HepG2 (cell line): ENCODE data around the gene FOXI3. TPM values are rescaled to one million over a fixed set of nuclear protein-coding genes. Genes with fewer than 3 reads are reported as not detected.

Experiments used
- ATAC-seq: fragments of 200-7000 bp; cut with Tn5 transposase; 3 replicates; pipeline ENCODE4 v1.9.1; 2020; ENCODE audit warnings: mild to moderate bottlenecking, moderate library complexity
- BruUV-seq: library from RNA; stranded (reverse); fragments of 400-500 nt; replicated peaks from 2 replicates; lab custom pipeline; 2021; lab: Mats Ljungman, UMichigan
- CTCF ChIA-PET: fragments of 300-600 bp; formaldehyde crosslinking; extraction: SDS; loops from one replicate; lab custom pipeline; 2021; ENCODE audit warnings: low total read pairs, inconsistent platforms, low intra/inter-chr PET ratio; lab: Yijun Ruan, JAX
- POLR2A ChIA-PET: fragments of 350-600 bp; sonication (Branson Sonifier 250); formaldehyde crosslinking; loops from one replicate; lab custom pipeline; 2020; ENCODE audit warnings: antibody characterized with exemption, inconsistent platforms; lab: Yijun Ruan, JAX
- DNase-seq: peaks from one replicate; pipeline ENCODE4 v3.0.0-alpha.2; 2015; ENCODE audit warnings: low spot score
- FAIRE-seq: peaks from 3 replicates; lab custom pipeline; 2011; peaks lifted over from hg19 to GRCh38; lab: Jason Lieb, UNC
- H2AFZ ChIP-seq: one replicate; pipeline ENCODE4 v1.6.1; 2011; ENCODE audit warnings: low read length, inconsistent platforms
- H3K27ac ChIP-seq: fragments of 300-600 bp; 3 replicates; pipeline ENCODE4 v1.8.0; 2011; ENCODE audit warnings: mixed run types, mild to moderate bottlenecking, mixed read lengths, low read length, inconsistent platforms; ENCODE audit not compliant: insufficient read depth; ENCODE audit errors: extremely low read length
- H3K27me3 ChIP-seq, 2 experiments: fragments of 200-600 bp in 1 of 2; 2 replicates in 1 of 2; 3 replicates in 1 of 2; pipeline versions ENCODE4 v1.6.0 to v1.8.0; 2011; ENCODE audit warnings: low read length in 2 of 2, mild to moderate bottlenecking in 2 of 2, moderate library complexity in 2 of 2, inconsistent platforms in 1 of 2; ENCODE audit not compliant: insufficient read depth in 2 of 2, control insufficient read depth in 1 of 2
- H3K36me3 ChIP-seq, 2 experiments: fragments of 200-600 bp in 1 of 2; replicated peaks in 1 of 2; 2 replicates in 1 of 2; 3 replicates in 1 of 2; pipeline versions ENCODE4 v1.5.1 to v1.8.0; 2011; ENCODE audit warnings: low read length in 2 of 2, inconsistent platforms in 1 of 2; ENCODE audit not compliant: insufficient read depth in 2 of 2, control insufficient read depth in 1 of 2
- H3K4me1 ChIP-seq: 2 replicates; pipeline ENCODE4 v1.5.1; 2012; ENCODE audit warnings: low read length, inconsistent platforms; ENCODE audit not compliant: insufficient read depth
- H3K4me2 ChIP-seq: 2 replicates; pipeline ENCODE4 v1.6.0; 2011; ENCODE audit warnings: low read depth, low read length, inconsistent platforms
- H3K4me3 ChIP-seq, 3 experiments: fragments of 200-600 bp in 1 of 3; sonication (generic), shearing (Covaris generic) in 1 of 3; replicated peaks in 1 of 3; 2 replicates each; pipeline ENCODE4 v1.5.1; 2011 to 2016; ENCODE audit warnings: low read length in 3 of 3, inconsistent platforms in 2 of 3, low read depth in 2 of 3, mild to moderate bottlenecking in 2 of 3, control low read depth in 1 of 3, mixed read lengths in 1 of 3; ENCODE audit not compliant: insufficient read depth in 1 of 3
- H3K79me2 ChIP-seq: one replicate; pipeline ENCODE4 v1.6.1; 2011; ENCODE audit warnings: low read length, inconsistent platforms; ENCODE audit not compliant: insufficient read depth
- H3K9ac ChIP-seq: 2 replicates; pipeline ENCODE4 v1.6.0; 2011; ENCODE audit warnings: mild to moderate bottlenecking, low read depth, low read length, inconsistent platforms; ENCODE audit not compliant: insufficient read depth
- H3K9me3 ChIP-seq: 2 replicates; pipeline ENCODE4 v1.5.1; 2012; ENCODE audit warnings: mild to moderate bottlenecking, low read length
- H4K20me1 ChIP-seq: 2 replicates; pipeline ENCODE4 v1.6.0; 2011; ENCODE audit warnings: inconsistent platforms, mild to moderate bottlenecking, low read length, moderate library complexity; ENCODE audit not compliant: insufficient read depth
- JARID2 ChIP-seq: sonication (generic); formaldehyde crosslinking; IDR thresholded peaks from 2 replicates; pipeline ENCODE4 v1.8.1; 2023; ENCODE audit warnings: missing genetic modification reagents, inconsistent platforms; ENCODE audit not compliant: insufficient replicate concordance
- NFATC3 ChIP-seq: sonication (generic); formaldehyde crosslinking; IDR thresholded peaks from 2 replicates; pipeline ENCODE4 v1.5.1; 2020; ENCODE audit warnings: mild to moderate bottlenecking, missing genetic modification reagents
- SCMH1 ChIP-seq: sonication (generic); formaldehyde crosslinking; IDR thresholded peaks from 2 replicates; pipeline ENCODE4 v1.9.0; 2021; ENCODE audit warnings: missing genetic modification reagents, mild to moderate bottlenecking, borderline replicate concordance
- TCF12 ChIP-seq, 2 experiments: fragments of 450-650 bp in 1 of 2; sonication (generic) in 1 of 2; formaldehyde crosslinking in 1 of 2; IDR thresholded peaks; 2 replicates each; pipeline versions ENCODE4 v1.6.1 to v1.8.0; 2017 to 2022; ENCODE audit warnings: antibody characterized with exemption in 1 of 2, mild to moderate bottlenecking in 1 of 2, missing genetic modification reagents in 1 of 2, moderate library complexity in 1 of 2
- TSC22D2 ChIP-seq: sonication (generic); formaldehyde crosslinking; IDR thresholded peaks from 2 replicates; pipeline ENCODE4 v1.5.1; 2020; ENCODE audit warnings: missing genetic modification reagents, mild to moderate bottlenecking, borderline replicate concordance
- YEATS2 ChIP-seq: sonication (generic); formaldehyde crosslinking; IDR thresholded peaks from 2 replicates; pipeline ENCODE4 v1.4.0; 2020; ENCODE audit warnings: missing genetic modification reagents, borderline replicate concordance
- ZFP36L1 ChIP-seq: sonication (generic); formaldehyde crosslinking; IDR thresholded peaks from 2 replicates; pipeline ENCODE4 v1.8.0; 2022; ENCODE audit warnings: mild to moderate bottlenecking, missing genetic modification reagents, moderate library complexity
- ZFP37 ChIP-seq: sonication (generic); formaldehyde crosslinking; IDR thresholded peaks from 2 replicates; pipeline ENCODE4 v1.4.0; 2020; ENCODE audit warnings: missing genetic modification reagents, borderline replicate concordance
- ZNF660 ChIP-seq: sonication (generic); formaldehyde crosslinking; IDR thresholded peaks from 2 replicates; pipeline ENCODE4 v1.5.1; 2020; ENCODE audit warnings: mild to moderate bottlenecking, low read depth, missing genetic modification reagents, borderline replicate concordance
- WGBS: methylation state at CpG from one replicate; pipeline ENCODE4 v1.1.6; 2017; ENCODE audit warnings: low lambda C conversion rate; 5-methylcytosine and 5-hydroxymethylcytosine counted together
- in situ Hi-C: cut with HindIII; loops from 2 replicates; pipeline ENCODE4 v1.10.0; 2017; ENCODE audit warnings: low pct_unique_long_range_greater_than_20kb; ENCODE audit not compliant: extremely low pct_ligation_motif_present
- intact Hi-C: fragments of 100-400 bp; cut with micrococcal nuclease; formaldehyde crosslinking; loops from one replicate; pipeline ENCODE4 v1.10.0; 2022; ENCODE audit not compliant: unreplicated experiment
- polyA plus RNA-seq, 8 experiments: library from polyadenylated mRNA; depleted of rRNA in 3 of 8; stranded (reverse) in 7 of 8; unstranded in 1 of 8; fragments of >200 nt; fragmentation: Illumina TruSeq in 4 of 8; extraction: Trizol in 4 of 8; gene quantifications; 2 replicates each; pipeline versions ENCODE4 v1.2.1 to v1.2.3, GENCODE V29; 2011 to 2016; ENCODE audit warnings: low read depth in 4 of 8, missing spikeins in 1 of 8, mixed read lengths in 1 of 8; ENCODE audit not compliant: insufficient read depth in 1 of 8
- total RNA-seq, 5 experiments: library from RNA; depleted of rRNA; stranded (reverse); fragments of >200 nt; fragmentation: Illumina TruSeq; extraction: Trizol; gene quantifications; 2 replicates each; pipeline ENCODE4 v1.2.3, GENCODE V29; 2016; ENCODE audit warnings: low read depth in 1 of 5
- TF ChIP-seq, protein P1 (sequence below): sonication (generic); formaldehyde crosslinking; IDR thresholded peaks from 2 replicates; pipeline ENCODE4 v1.8.1; 2022; ENCODE audit warnings: low read depth, mild to moderate bottlenecking, missing genetic modification reagents
- TF ChIP-seq, protein P2 (sequence below): sonication (generic); formaldehyde crosslinking; IDR thresholded peaks from 2 replicates; pipeline ENCODE4 v1.5.0; 2020; ENCODE audit warnings: missing genetic modification reagents
- TF ChIP-seq, protein P3 (sequence below): sonication (generic); formaldehyde crosslinking; IDR thresholded peaks from 2 replicates; pipeline ENCODE4 v1.4.0; 2020; ENCODE audit warnings: missing genetic modification reagents

FOXI3 gene
- total and polyA plus RNA-seq, 2 of the 13 experiments (the other 11 are each of a cell fraction or from before 2014, with no cell fraction given): not detected

- ATAC-seq (no peak), FAIRE-seq (no peak)
- intact Hi-C loops: no loop called here
- TF ChIP-seq, protein P1, sequence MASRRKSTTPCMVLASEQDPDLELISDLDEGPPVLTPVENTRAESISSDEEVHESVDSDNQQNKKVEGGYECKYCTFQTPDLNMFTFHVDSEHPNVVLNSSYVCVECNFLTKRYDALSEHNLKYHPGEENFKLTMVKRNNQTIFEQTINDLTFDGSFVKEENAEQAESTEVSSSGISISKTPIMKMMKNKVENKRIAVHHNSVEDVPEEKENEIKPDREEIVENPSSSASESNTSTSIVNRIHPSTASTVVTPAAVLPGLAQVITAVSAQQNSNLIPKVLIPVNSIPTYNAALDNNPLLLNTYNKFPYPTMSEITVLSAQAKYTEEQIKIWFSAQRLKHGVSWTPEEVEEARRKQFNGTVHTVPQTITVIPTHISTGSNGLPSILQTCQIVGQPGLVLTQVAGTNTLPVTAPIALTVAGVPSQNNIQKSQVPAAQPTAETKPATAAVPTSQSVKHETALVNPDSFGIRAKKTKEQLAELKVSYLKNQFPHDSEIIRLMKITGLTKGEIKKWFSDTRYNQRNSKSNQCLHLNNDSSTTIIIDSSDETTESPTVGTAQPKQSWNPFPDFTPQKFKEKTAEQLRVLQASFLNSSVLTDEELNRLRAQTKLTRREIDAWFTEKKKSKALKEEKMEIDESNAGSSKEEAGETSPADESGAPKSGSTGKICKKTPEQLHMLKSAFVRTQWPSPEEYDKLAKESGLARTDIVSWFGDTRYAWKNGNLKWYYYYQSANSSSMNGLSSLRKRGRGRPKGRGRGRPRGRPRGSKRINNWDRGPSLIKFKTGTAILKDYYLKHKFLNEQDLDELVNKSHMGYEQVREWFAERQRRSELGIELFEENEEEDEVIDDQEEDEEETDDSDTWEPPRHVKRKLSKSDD (CRISPR knock-in tag): no peak
- TF ChIP-seq ZNF660 (CRISPR knock-in tag) (no peak), NFATC3 (CRISPR knock-in tag) (no peak), JARID2 (no peak), TCF12 (IDR thresholded peaks at IDR 0.05) (no peak), TCF12 (CRISPR knock-in tag; IDR thresholded peaks at IDR 0.05) (no peak), SCMH1 (CRISPR knock-in tag) (no peak), ZFP37 (CRISPR knock-in tag) (no peak), TSC22D2 (CRISPR knock-in tag) (no peak), ZFP36L1 (CRISPR knock-in tag) (no peak), YEATS2 (no peak)
- TF ChIP-seq, protein P2, sequence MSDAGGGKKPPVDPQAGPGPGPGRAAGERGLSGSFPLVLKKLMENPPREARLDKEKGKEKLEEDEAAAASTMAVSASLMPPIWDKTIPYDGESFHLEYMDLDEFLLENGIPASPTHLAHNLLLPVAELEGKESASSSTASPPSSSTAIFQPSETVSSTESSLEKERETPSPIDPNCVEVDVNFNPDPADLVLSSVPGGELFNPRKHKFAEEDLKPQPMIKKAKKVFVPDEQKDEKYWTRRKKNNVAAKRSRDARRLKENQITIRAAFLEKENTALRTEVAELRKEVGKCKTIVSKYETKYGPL (CRISPR knock-in tag): no peak
- TF ChIP-seq, protein P3, sequence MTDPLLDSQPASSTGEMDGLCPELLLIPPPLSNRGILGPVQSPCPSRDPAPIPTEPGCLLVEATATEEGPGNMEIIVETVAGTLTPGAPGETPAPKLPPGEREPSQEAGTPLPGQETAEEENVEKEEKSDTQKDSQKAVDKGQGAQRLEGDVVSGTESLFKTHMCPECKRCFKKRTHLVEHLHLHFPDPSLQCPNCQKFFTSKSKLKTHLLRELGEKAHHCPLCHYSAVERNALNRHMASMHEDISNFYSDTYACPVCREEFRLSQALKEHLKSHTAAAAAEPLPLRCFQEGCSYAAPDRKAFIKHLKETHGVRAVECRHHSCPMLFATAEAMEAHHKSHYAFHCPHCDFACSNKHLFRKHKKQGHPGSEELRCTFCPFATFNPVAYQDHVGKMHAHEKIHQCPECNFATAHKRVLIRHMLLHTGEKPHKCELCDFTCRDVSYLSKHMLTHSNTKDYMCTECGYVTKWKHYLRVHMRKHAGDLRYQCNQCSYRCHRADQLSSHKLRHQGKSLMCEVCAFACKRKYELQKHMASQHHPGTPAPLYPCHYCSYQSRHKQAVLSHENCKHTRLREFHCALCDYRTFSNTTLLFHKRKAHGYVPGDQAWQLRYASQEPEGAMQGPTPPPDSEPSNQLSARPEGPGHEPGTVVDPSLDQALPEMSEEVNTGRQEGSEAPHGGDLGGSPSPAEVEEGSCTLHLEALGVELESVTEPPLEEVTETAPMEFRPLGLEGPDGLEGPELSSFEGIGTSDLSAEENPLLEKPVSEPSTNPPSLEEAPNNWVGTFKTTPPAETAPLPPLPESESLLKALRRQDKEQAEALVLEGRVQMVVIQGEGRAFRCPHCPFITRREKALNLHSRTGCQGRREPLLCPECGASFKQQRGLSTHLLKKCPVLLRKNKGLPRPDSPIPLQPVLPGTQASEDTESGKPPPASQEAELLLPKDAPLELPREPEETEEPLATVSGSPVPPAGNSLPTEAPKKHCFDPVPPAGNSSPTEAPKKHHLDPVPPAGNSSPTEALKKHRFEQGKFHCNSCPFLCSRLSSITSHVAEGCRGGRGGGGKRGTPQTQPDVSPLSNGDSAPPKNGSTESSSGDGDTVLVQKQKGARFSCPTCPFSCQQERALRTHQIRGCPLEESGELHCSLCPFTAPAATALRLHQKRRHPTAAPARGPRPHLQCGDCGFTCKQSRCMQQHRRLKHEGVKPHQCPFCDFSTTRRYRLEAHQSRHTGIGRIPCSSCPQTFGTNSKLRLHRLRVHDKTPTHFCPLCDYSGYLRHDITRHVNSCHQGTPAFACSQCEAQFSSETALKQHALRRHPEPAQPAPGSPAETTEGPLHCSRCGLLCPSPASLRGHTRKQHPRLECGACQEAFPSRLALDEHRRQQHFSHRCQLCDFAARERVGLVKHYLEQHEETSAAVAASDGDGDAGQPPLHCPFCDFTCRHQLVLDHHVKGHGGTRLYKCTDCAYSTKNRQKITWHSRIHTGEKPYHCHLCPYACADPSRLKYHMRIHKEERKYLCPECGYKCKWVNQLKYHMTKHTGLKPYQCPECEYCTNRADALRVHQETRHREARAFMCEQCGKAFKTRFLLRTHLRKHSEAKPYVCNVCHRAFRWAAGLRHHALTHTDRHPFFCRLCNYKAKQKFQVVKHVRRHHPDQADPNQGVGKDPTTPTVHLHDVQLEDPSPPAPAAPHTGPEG (CRISPR knock-in tag): no peak
- TF ChIP-seq, all 625 proteins: peak for 0
- Histone ChIP-seq H2AFZ (no peak overlapping the region), H3K4me3 (no peak overlapping the region), H3K9me3 (no peaks in the 10 kb centered on the region), H3K4me2 (no peak overlapping the region), H3K79me2 (no peaks in the 10 kb centered on the region), H4K20me1 (no peaks in the 10 kb centered on the region), H3K27ac (no peak overlapping the region), H3K36me3 (no peaks in the 10 kb centered on the region), H3K9ac (no peak overlapping the region), H3K4me1 (no peaks in the 10 kb centered on the region), H3K27me3 (peaks cover 0 to 8% of the 10 kb centered on the region in 2 experiments; a peak in 2 of 5 replicates)
- DNase-seq: no peak
- BruUV-seq: no TSS peak
- CTCF ChIA-PET: no interaction called here
- 33% methylated on average over 5 of the region's 5 CpGs for WGBS
- POLR2A ChIA-PET: no interaction called here
- in situ Hi-C loops: loop anchor here (25.0 kb wide), 1 partner anchor 402 kb away; the partner anchor contains the start of genes KRCC1 and SMYD1
Observed at GRCh38 chr2:88464153-88464552, 11.7 kb upstream of the FOXI3 start.
